ENCODE results near the gene EML6.
"Not testable (repeated sequence)": the region's sequence is repeated elsewhere in the genome, so short reads cannot be mapped to it uniquely, and the experiment has no call there.

The EML6 gene

DNA sequence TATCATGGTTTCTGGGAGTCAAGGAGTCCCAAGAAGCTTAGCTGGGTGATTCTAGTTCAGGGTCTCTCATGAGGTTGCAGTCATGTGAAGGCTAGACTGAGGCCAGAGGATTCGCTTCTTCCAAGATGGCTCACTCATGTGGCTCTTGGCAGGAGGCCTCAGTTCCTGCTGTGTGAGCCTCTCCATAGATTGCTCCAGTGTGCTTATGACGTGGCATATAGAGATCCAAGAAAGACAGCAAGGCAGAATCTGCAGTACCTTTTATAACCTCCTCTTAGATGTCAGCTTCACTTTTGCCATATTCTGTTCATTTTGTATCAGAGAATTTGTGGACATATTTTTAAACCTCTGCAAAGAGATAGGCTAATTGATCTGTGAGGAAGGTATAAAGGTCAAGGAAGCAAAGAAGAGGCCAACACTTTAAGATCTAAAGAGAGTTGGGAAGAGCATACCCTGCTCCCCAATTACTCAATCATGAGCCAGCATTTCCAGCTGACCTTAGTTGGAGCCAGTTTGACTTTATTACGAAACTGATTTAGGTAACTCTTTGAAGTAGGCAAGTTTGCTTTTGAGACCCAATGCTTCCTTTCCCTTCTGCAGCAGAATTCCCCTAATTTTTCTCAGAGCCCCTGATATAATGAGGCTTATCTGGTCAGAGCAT is 134.7 kb downstream of the EML6 start:
- no peak for FAIRE-seq

DNA sequence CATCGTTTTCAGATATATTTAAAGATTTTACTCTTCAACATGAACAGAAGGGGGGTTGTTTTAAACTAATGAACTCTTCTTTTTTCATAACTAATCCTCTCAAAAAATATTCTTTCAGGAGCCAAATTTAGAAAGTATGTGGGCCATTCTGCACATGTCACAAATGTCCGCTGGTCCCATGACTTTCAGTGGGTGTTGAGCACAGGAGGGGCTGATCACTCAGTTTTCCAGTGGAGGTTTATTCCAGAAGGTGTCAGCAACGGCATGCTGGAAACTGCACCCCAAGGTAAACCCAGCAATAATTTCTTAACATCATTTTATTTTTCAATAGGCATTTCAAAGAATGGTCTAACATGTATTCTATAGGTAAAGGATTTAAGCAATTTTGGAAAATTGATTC is 136.0 kb downstream of the EML6 start:
- no peak for FAIRE-seq

- FAIRE-seq, result no peak
Observed at GRCh38 chr2:54859997-54860701, 136.7 kb downstream of the EML6 start.

DNA sequence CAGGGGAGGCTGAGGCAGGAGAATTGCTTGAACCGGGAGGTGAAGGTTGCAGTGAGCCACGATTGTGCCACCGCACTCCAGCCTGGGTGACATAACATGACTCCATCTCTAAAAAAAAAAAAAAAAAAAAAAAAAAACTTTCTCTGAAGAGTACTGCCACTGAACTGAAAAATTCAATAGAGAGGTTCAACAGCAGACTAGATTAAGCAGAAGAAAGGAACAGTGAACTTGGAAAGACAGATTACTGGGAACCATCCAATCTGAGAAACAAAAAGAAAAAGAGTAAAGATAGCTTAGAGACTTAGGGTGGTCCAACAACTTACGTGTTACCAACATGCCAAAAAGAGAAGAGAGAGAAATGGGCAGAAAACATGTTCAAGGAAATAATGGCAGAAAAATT is 138.8 kb downstream of the EML6 start:
- no peak for FAIRE-seq

DNA sequence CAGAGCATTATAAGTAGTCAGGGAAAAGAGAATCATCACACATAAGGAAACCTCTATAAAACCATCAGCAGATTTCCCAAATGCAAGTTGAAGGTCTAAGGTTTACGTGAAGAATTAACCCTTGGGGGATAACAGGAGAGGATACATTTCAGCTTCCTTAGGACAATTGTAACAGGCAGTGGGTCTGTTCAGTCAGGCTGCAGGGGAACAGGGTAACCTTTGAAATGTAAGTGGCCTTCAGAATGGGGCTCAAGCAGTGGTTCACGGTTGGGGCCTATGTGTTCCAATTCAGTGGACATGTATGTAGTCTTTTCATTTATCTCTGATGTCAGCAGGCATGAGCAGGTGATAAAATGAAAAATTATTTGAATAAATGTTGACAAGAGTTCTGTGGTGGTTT is 139.3 kb downstream of the EML6 start:
- FAIRE-seq, result no peak

DNA sequence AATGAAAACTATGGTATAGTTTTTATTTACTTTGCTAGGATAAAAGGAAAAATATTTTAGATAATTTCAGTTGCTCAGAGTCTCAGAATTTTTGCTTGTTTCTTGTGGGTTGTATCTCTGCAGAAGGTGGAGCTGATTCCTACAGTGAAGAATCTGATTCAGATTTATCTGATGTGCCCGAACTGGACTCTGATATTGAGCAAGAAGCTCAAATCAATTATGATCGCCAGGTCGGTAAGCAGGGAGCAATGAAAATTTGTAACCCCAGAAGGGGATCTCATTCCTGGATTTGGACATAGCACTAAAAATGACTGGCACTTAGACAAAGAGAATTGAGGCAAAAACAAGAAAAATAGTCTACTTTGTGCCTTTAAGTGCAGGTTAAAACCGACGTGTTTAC is 140.2 kb downstream of the EML6 start:
- FAIRE-seq, result no peak

- FAIRE-seq, result no peak
Observed at GRCh38 chr2:54864096-54864495, 140.6 kb downstream of the EML6 start.

DNA sequence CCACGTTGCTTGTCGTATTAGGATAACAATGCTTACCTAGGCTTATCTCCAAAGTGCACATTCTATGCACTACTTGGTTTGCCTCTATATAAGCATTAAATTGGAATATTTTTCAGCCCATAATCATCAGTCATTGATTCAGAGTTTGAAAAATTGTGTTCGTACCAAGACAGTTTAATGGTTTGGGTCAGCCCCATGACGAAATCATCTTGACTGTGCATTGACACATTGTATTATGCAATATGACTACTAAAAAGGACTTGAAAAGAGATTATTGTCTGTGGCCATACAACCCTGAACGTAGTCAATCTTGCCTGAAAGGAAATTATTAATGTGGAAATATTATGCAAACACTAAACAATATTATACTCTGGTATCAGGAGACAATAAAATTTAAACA is 141.3 kb downstream of the EML6 start:
- FAIRE-seq, result no peak

- peak; percentile 78 for FAIRE-seq
Observed at GRCh38 chr2:54866179-54866578, 142.7 kb downstream of the EML6 start.

- no peak for FAIRE-seq
Observed at GRCh38 chr2:54866868-54867267, 143.4 kb downstream of the EML6 start.

DNA sequence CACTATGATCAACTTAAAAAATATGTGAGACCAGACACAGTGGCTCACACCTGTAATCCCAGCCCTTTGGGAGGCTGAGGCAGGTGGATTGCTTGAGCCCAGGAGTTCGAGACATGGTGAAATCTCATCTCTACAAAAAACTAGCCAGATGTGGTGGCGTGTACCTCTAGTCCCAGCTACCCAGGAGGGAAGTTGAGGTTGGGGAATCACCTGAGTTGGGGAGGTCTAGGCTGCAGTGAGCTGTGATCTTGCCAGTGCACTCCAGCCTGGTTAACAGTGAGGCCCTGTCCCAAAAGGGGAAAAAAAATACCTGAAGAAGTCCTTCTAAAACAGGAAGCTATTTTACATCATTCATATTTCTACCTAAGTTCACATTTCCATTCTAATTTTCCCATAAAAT is 144.0 kb downstream of the EML6 start:
- no peak for FAIRE-seq

- no peak for FAIRE-seq
Observed at GRCh38 chr2:54871457-54872107, 148.1 kb downstream of the EML6 start.

- no peak for FAIRE-seq
Observed at GRCh38 chr2:54872780-54873179, 149.3 kb downstream of the EML6 start.

GRCh38 chr2:54873236-54873635 is 149.8 kb downstream of the EML6 start:
- not testable (repeated sequence) for FAIRE-seq

GRCh38 chr2:54876764-54877163 is 153.3 kb downstream of the EML6 start:
- FAIRE-seq, result no peak

- no peak for FAIRE-seq
Observed at GRCh38 chr2:54878182-54878581, 154.7 kb downstream of the EML6 start.

- FAIRE-seq, result no peak
Observed at GRCh38 chr2:54879032-54879431, 155.6 kb downstream of the EML6 start.

DNA sequence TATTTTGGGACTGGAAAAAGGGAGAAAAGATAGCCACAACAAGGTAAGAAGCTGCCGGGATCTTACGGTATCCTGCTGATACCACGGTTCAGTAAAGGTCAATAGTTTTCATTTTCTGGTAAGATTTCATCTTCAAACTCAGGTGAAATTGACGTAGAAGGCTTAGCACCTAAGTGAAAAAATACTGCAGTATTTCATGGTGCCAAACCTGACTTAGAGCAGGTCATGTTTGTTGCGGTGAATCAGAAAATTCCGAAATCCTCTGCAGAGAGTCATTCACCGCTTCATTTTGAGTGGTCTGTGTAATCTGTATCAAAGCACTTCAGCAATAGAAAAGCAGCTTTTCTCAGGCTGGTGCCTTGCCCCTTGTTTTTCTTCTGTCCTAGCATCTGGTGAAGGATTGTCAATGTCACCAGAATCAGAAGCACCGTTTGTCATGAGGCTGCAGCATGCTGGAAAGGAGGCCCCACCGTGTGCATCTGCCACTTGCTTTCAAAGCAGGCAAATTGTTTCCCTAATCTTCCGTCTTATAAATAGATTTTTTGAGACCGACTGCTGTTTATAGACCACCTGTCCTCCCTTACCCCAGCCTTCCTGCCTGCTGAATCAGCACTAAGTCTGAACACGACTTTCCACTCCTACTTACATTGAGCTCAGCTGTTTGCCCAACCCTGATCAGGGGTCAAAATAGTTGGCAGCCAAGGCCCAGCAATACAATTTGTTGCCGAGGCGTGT is 156.3 kb downstream of the EML6 start:
- FAIRE-seq, result no peak

DNA sequence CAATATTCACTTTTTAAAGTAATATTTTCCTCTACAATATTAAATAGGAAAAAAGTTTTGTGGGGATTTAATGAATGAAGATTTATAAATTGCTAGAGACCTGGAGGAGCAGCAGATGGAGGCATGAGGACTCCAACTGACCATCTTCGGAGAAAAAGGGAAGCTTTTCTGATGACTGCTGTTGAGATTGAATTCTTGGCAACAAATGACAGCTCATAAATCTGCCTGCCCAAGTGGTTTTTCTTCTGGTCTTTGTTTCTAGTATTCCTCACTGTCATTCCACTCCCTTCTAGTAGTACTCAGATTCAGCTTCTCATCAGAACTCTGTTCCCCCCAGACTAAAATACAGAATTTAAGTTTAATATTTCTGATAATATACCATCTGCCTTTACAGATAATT is 157.0 kb downstream of the EML6 start:
- FAIRE-seq, result no peak

- FAIRE-seq, result no peak
Observed at GRCh38 chr2:54881759-54882158, 158.3 kb downstream of the EML6 start.

DNA sequence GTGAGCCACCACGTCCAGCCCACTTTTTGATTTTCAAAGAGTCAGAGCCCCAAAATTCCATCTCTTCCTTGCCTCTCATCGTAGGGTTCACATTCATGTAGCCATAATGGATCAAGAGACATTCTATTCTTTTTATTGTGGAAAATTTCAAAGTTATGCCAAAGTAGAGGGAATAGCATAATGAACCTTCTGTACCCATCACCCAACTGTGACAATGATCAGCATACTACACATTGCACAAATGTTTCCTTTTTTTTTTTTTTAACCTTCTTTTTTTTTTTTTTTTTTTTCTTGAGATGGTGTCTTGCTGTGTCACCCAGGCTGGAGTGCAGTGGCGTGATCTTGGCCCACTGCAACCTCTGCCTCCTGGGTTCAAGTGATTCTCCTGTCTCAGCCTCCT is 162.4 kb downstream of the EML6 start:
- FAIRE-seq, result no peak

DNA sequence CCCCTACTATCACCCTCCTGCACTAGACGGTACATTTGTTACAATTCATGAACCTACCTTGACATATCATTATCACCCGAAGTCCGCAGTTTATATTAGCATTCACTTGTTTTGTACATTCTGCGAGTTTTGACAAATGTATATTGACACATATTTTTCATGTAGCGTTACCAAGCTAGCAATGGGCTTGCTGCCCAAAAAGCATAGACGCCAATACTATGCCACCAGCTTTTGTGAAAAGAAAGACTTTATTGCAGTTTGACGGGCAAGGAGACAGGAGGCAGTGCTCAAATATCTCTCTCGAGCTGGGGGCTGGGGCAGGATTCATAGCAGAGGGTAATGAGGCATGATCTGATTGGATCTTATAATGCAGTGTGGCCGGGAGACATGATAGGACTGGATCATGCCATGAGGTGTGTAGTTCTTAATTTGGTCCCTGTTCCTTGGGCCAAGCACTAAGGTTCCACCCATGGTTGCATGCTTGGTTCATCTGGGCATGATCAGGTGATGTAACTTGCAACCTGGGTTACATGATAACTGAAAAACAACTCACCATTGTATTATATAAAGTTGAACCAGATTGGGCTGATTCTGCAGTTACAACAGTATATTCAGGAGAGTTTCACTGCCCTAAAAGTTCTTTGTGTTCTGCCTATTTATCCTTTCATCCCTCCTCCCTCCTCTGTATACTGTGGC is 164.5 kb downstream of the EML6 start:
- no peak for FAIRE-seq

- FAIRE-seq, result no peak
Observed at GRCh38 chr2:54889053-54889452, 165.6 kb downstream of the EML6 start.
